CD14-positive monocyte (primary cell): ENCODE measurements around the gene CYP2J2. TPM values are rescaled to one million over a fixed set of nuclear protein-coding genes. Genes with fewer than 3 reads are reported as not detected.

Experiments used
- DNase-seq, 3 donors: peaks; one replicate each; pipeline ENCODE4 v3.0.0-alpha.2; 2011 to 2022
- H2AFZ ChIP-seq: 2 replicates; pipeline ENCODE4 v1.6.0; 2012; ENCODE audit warnings: mild to moderate bottlenecking, low read depth, low read length, inconsistent platforms; ENCODE audit not compliant: insufficient read depth, poor library complexity, severe bottlenecking
- H3K27ac ChIP-seq, 2 donors: 1 replicate in 1 of 2; 2 replicates in 1 of 2; pipeline ENCODE4 v1.5.1; 2012 to 2013; ENCODE audit warnings: low read length in 2 of 2, control low read depth in 1 of 2, inconsistent platforms in 1 of 2, low read depth in 1 of 2, mild to moderate bottlenecking in 1 of 2
- H3K27me3 ChIP-seq, 2 donors: one replicate each; pipeline versions ENCODE4 v1.6.0 to v1.6.1; 2011 to 2013; ENCODE audit warnings: low read length in 2 of 2; ENCODE audit not compliant: control insufficient read depth in 2 of 2, insufficient read depth in 2 of 2
- H3K36me3 ChIP-seq, 2 donors: replicated peaks in 1 of 2; 1 replicate in 1 of 2; 2 replicates in 1 of 2; pipeline versions ENCODE4 v1.5.1 to v1.6.1; 2012 to 2013; ENCODE audit warnings: low read length in 2 of 2, control low read depth in 1 of 2, inconsistent platforms in 1 of 2, mild to moderate bottlenecking in 1 of 2; ENCODE audit not compliant: insufficient read depth in 2 of 2, control insufficient read depth in 1 of 2
- H3K4me1 ChIP-seq, 2 donors: 1 replicate in 1 of 2; 2 replicates in 1 of 2; pipeline versions ENCODE4 v1.5.1 to v1.6.1; 2012 to 2013; ENCODE audit warnings: low read length in 2 of 2, control low read depth in 1 of 2, inconsistent platforms in 1 of 2, mild to moderate bottlenecking in 1 of 2, moderate library complexity in 1 of 2; ENCODE audit not compliant: insufficient read depth in 2 of 2, control insufficient read depth in 1 of 2
- H3K4me2 ChIP-seq: replicated peaks from 2 replicates; pipeline ENCODE3; 2012; ENCODE audit warnings: low read length, moderate library complexity, mild to moderate bottlenecking; ENCODE audit not compliant: poor library complexity, severe bottlenecking; ENCODE audit errors: extremely low read depth
- H3K4me3 ChIP-seq, 3 experiments: fragments of 200-600 bp in 1 of 3; sonication (generic) in 1 of 3; replicated peaks in 1 of 3; 1 replicate in 2 of 3; 2 replicates in 1 of 3; pipeline ENCODE4 v1.5.1; 2011 to 2013; ENCODE audit warnings: low read length in 3 of 3, mild to moderate bottlenecking in 3 of 3, control low read depth in 2 of 3, low read depth in 2 of 3, inconsistent platforms in 1 of 3, moderate library complexity in 1 of 3
- H3K79me2 ChIP-seq: 2 replicates; pipeline ENCODE4 v1.6.0; 2012; ENCODE audit warnings: mild to moderate bottlenecking, control low read depth, inconsistent platforms, low read length, moderate library complexity; ENCODE audit not compliant: insufficient read depth
- H3K9ac ChIP-seq: 2 replicates; pipeline ENCODE4 v1.6.0; 2017; ENCODE audit warnings: low read length, mild to moderate bottlenecking; ENCODE audit not compliant: insufficient read depth, poor library complexity, severe bottlenecking
- H3K9me3 ChIP-seq, 2 donors: replicated peaks in 1 of 2; 1 replicate in 1 of 2; 2 replicates in 1 of 2; pipeline versions ENCODE4 v1.5.1 to v1.6.1; 2012 to 2013; ENCODE audit warnings: low read length in 2 of 2, control low read depth in 1 of 2; ENCODE audit not compliant: control insufficient read depth in 1 of 2, insufficient read depth in 1 of 2
- H4K20me1 ChIP-seq: 2 replicates; pipeline ENCODE4 v1.6.0; 2012; ENCODE audit warnings: mild to moderate bottlenecking, low read length, control low read depth, moderate library complexity; ENCODE audit not compliant: insufficient read depth
- H3K27ac Mint-ChIP-seq, 7 donors: one replicate each; pipeline ENCODE4 v1.8.0; 2020; ENCODE audit warnings: mild to moderate bottlenecking in 7 of 7, mixed read lengths in 7 of 7, moderate library complexity in 6 of 7, inconsistent platforms in 2 of 7
- H3K27me3 Mint-ChIP-seq, 3 donors: one replicate each; pipeline ENCODE4 v1.8.0; 2021 to 2022; ENCODE audit warnings: low read depth in 3 of 3, mild to moderate bottlenecking in 3 of 3, mixed read lengths in 3 of 3, moderate library complexity in 3 of 3, inconsistent platforms in 1 of 3
- H3K36me3 Mint-ChIP-seq, 2 donors: one replicate each; pipeline ENCODE4 v1.8.0; 2020; ENCODE audit warnings: mixed read lengths in 2 of 2, inconsistent platforms in 1 of 2, mild to moderate bottlenecking in 1 of 2
- H3K4me1 Mint-ChIP-seq: one replicate; pipeline ENCODE4 v1.8.0; 2020; ENCODE audit warnings: mild to moderate bottlenecking, mixed read lengths
- H3K4me3 Mint-ChIP-seq, 2 donors: one replicate each; pipeline ENCODE4 v1.8.0; 2020; ENCODE audit warnings: mild to moderate bottlenecking in 2 of 2, mixed read lengths in 2 of 2, moderate library complexity in 1 of 2
- H3K9me3 Mint-ChIP-seq, 7 donors: one replicate each; pipeline ENCODE4 v1.8.0; 2020 to 2022; ENCODE audit warnings: mixed read lengths in 7 of 7, mild to moderate bottlenecking in 6 of 7, moderate library complexity in 6 of 7, inconsistent platforms in 2 of 7
- CTCF ChIP-seq: fragments of 200-600 bp; IDR thresholded peaks from one replicate; pipeline ENCODE4 v1.8.0; 2022; ENCODE audit warnings: antibody characterized with exemption, mild to moderate bottlenecking
- WGBS: methylation state at CpG from one replicate; pipeline ENCODE4 v1.1.5; 2013; ENCODE audit warnings: missing lambda C conversion rate; ENCODE audit not compliant: insufficient coverage; 5-methylcytosine and 5-hydroxymethylcytosine counted together
- intact Hi-C, 2 donors: fragments of 100-400 bp; cut with micrococcal nuclease; formaldehyde crosslinking; loops; one replicate each; pipeline versions ENCODE4 v1.15.0 to v1.15.1; 2023
- polyA plus RNA-seq, 3 donors: library from polyadenylated mRNA; depleted of rRNA in 1 of 3; unstranded in 2 of 3; stranded (reverse) in 1 of 3; fragments of 300-500 nt in 2 of 3; fragments of >200 nt in 1 of 3; fragmentation: Illumina TruSeq in 2 of 3; gene quantifications; 1 replicate in 2 of 3; 2 replicates in 1 of 3; pipeline ENCODE4 v1.2.3, GENCODE V29; 2012 to 2021

CYP2J2 gene
- polyA plus RNA-seq, 3 donors = not detected

- 33% methylated on average over 1 of the region's 2 CpGs for WGBS
- Histone ChIP-seq H3K4me1 (no peaks in the 10 kb centered on the region), H3K27me3 (no peaks in the 10 kb centered on the region), H3K9ac (no peak overlapping the region), H3K36me3 (no peaks in the 10 kb centered on the region), H3K79me2 (no peaks in the 10 kb centered on the region), H3K27ac (no peak overlapping the region), H3K4me3 (no peak overlapping the region), H3K4me2 (no peak overlapping the region), H4K20me1 (no peaks in the 10 kb centered on the region), H2AFZ (no peak overlapping the region), H3K9me3 (no peaks in the 10 kb centered on the region)
- no peak for TF ChIP-seq CTCF
- no peak overlapping the region for H3K27ac Mint-ChIP-seq
- H3K27me3 Mint-ChIP-seq = no peaks in the 10 kb centered on the region
- H3K4me1 Mint-ChIP-seq = no peaks in the 10 kb centered on the region
- H3K9me3 Mint-ChIP-seq = peaks cover 3 to 15% (median 6%) of the 10 kb centered on the region in 7 donors
- no peak for DNase-seq
- no peak overlapping the region for H3K4me3 Mint-ChIP-seq
- intact Hi-C loops = no loop called here
- no peaks in the 10 kb centered on the region for H3K36me3 Mint-ChIP-seq
Measured at GRCh38 chr1:59880735-59881134, 45.8 kb downstream of the CYP2J2 start.

- no peaks in the 10 kb centered on the region for H3K4me1 ChIP-seq
- no peak overlapping the region for H3K27ac ChIP-seq
- peaks cover 3 to 15% (median 6%) of the 10 kb centered on the region in 7 donors for H3K9me3 Mint-ChIP-seq
- H3K4me3 Mint-ChIP-seq = no peak overlapping the region
- H3K9me3 ChIP-seq = no peaks in the 10 kb centered on the region
- no peaks in the 10 kb centered on the region for H3K27me3 Mint-ChIP-seq
- H3K36me3 ChIP-seq = no peaks in the 10 kb centered on the region
- no peaks in the 10 kb centered on the region for H3K36me3 Mint-ChIP-seq
- H3K4me2 ChIP-seq = no peak overlapping the region
- no peaks in the 10 kb centered on the region for H3K79me2 ChIP-seq
- intact Hi-C loops = no loop called here
- H3K4me3 ChIP-seq = no peak overlapping the region
- no peak overlapping the region for H3K9ac ChIP-seq
- H4K20me1 ChIP-seq = no peaks in the 10 kb centered on the region
- H2AFZ ChIP-seq = no peak overlapping the region
- no peaks in the 10 kb centered on the region for H3K4me1 Mint-ChIP-seq
- H3K27me3 ChIP-seq = no peaks in the 10 kb centered on the region
- DNase-seq = no peak
- no peak overlapping the region for H3K27ac Mint-ChIP-seq
- TF ChIP-seq CTCF = no peak
- WGBS = 10% methylated on average over 2 of the region's 3 CpGs
Measured at GRCh38 chr1:59879996-59880505, 46.5 kb downstream of the CYP2J2 start.
